NAMALWA (cell line): ENCODE data around the gene BOD1.

Source experiments
- DNase-seq: peaks from one replicate; pipeline ENCODE4 v3.0.0-alpha.2; 2015; ENCODE audit warnings: low spot score

The BOD1 gene

DNA sequence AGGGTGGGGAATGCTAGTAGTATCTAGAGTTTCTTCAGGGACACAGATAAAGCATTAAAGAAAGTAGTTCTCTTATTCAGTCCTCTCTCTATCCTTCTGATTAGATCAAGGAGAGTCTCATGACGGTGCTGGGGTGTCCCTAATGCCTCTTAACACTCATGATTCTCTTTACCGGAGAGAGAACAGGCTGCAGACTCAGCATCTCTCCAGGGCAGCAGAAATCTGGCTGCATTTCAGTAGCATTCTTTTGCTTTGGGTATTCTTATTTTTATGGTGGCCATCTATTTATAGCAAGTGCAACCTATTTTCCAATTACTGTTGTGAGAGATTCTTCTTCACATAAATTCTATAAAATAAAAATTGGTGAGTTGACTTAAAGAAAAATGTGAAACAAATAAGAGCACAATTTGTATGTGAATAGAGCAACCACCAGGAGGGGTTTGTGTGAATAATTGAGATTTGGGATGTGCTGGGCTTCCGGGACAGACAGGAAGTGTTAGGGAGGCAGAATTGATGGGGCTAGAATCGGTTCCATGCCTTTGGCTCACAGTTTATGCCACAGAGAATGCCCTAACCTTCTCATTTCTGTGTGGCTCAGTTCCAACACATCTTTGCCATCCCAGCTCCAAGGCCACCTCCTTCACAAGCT lies 23.8 kb upstream of the BOD1 start:
- no peak for DNase-seq

- DNase-seq = no peak
Observed at GRCh38 chr5:173638126-173639040, 21.9 kb upstream of the BOD1 start.

DNA sequence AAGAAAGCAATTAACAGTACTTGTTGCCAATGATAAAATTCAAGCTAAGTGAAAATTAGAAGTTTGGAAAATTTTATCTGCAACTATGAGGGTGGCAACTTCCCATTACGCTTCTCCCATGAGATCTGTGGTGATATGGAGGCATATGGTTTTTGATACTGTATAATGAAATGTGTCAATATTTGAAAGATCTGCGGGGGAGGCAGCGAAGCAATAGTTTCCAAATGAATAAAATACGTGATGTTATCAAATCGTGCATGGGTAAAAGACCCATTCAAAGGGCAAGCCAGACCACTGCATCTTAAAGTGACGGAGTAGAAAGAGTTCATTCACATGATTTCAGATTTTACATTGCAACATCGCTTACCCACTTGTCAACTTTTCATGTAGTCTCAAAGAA lies 20.9 kb upstream of the BOD1 start:
- DNase-seq = no peak

GRCh38 chr5:173634465-173634983 lies 18.1 kb upstream of the BOD1 start:
- DNase-seq = no peak

DNA sequence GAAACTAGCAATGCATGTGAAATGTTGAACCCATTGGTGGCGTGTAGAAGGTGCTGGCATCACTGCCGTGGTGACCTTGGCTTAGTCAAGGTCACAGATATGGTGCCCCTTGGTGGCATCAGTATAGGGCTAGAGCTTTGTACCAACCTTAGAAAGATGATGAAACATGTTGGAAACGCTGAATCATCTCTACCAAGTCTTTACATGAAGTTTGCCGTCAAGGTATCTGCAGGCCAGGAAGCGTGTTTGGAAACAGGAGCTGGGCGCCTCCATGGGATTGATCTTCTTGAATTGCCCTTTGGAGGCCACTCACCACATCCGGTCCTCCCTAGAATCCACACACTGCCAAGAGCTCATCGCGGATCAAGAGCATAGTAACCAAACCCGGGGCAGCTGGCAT lies 16.9 kb upstream of the BOD1 start:
- DNase-seq = no peak

- no peak for DNase-seq
Observed at GRCh38 chr5:173631478-173631877, 15.0 kb upstream of the BOD1 start.

DNA sequence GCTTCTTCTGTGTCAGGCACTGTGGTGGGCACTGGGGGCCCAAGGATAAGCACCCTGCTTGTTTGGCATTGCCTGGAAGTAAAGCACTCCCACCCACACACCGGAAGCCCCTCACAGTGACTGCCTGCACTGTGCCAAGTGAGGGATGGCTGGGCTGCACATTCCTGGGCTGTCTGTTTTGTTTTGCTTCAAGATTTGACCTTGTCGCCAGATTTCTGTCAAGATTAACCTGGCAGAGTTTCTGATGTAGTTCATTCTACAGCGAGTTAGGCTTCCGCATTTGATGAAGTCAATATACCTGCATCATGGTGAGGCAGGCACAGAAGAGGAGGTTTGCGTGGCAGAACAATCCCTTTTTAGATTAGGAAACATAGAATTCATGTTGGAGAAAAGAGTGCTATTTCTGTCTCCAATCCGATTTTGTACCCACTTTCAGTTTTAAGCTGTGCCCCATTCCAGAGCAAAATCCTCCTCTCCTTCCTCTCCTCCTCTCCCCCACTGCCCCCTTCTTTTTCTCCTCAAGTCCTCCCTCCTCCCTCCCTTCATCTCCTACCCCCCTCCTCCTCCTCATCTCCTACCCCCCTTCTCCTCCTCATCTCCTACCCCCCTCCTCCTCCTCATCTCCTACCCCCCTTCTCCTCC lies 14.4 kb upstream of the BOD1 start:
- DNase-seq = no peak

DNA sequence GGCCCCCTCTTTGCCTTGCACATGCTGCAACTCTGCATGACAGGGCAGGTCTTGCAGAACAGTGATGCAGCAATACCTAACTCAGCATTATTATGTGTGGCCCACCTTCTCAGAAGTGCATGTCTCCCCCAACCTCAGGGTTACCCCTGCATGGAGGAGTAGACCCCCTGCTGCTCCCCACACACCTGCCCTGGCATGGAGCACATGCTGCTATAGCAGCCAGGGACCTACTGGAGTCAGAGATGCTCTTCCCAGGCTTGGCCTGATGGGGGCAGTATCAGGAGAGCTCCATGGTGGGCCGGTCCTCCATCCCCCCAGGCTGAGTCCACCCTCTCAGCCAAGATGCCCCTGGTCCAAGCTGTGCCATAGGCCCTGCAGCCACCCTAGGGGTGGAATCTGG lies 13.2 kb upstream of the BOD1 start:
- peak; percentile 55 for DNase-seq

- DNase-seq = no peak
Observed at GRCh38 chr5:173628501-173628900, 12.1 kb upstream of the BOD1 start.

DNA sequence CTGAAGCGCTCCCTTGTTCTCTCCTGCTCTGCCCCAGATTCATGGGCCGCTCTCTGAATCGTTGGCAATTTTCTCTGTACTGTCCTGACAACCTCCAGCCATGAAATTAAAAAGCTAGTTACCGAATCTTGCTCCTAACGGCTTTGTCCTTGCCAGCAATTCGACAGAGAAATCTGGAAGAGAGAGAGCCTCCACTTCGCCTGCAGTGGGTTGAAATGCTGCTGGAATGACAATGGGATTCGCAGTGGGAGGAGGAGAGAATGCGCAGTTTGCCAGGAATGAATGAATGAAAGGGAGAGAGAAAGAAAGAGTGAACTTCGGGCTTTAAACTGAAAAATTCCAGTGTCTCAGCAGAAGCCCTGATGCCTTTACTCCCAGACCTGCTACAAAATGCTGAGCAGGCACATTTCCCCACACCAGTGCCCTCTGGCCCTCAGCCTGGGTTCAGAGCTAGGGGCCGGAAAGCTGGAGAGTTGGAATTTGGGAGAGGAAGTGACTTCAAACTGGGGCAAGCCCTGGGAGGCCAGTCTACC lies 11.5 kb upstream of the BOD1 start:
- DNase-seq = no peak

- no peak for DNase-seq
Observed at GRCh38 chr5:173627271-173627670, 10.8 kb upstream of the BOD1 start.

DNA sequence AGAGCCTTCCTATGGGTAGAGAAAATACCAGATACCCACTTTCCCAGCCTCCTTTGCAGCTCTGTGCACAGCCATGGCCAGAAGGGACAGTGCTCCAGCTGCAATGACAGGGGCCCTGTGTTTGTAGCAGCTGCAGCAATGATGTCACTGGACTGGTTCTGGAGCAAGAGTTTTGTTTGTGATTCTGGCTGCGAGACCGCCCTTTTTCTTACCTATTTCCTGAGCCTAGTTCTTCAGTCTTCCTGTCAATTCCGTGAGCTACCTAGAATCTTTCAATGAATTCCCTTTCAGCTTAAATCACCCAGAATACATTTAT lies 10.0 kb upstream of the BOD1 start:
- DNase-seq = peak; percentile 57

- DNase-seq = peak; percentile 65
Observed at GRCh38 chr5:173625673-173626504, 9.4 kb upstream of the BOD1 start.

DNA sequence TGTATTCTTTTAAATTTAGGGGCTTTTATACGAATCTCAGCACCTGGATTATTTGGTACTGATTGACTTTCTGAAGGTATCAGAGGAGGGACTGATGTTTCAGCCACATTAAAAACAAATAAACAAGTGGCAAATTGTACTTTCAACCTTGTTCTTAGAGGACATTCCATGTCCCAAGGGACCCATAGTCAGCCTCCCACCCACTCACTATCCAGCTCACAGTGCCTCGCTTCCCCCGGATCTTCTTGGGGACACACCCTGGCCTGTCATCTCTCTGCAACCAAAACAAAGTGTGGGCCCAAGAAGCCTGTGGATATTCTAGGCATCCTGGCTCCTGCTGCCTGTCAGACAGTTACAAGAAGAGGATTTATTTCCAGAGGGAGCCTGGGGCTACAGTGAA lies 8.8 kb upstream of the BOD1 start:
- no peak for DNase-seq

DNA sequence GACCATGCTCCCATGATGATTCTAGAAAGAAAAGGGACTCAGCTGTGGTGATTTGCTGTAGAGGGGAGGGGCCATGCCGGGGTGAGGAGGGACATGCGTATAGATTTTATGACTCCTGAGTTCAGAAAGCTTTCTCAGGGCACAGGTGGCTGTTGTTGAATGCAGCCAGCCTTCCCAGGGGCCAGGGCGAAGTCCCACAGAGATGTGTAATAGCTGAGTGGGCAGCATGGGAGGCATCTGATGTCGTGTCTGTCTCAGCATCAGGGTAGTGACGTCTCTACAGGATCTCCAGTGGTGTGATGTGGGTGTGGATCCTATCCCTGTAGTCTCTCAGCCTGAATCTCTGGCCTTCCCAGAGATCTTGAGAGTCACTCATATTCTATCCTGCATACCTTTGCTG lies 7.8 kb upstream of the BOD1 start:
- no peak for DNase-seq

GRCh38 chr5:173623789-173624188 lies 7.3 kb upstream of the BOD1 start:
- DNase-seq = no peak

GRCh38 chr5:173623296-173623771 lies 6.9 kb upstream of the BOD1 start:
- DNase-seq = no peak

DNA sequence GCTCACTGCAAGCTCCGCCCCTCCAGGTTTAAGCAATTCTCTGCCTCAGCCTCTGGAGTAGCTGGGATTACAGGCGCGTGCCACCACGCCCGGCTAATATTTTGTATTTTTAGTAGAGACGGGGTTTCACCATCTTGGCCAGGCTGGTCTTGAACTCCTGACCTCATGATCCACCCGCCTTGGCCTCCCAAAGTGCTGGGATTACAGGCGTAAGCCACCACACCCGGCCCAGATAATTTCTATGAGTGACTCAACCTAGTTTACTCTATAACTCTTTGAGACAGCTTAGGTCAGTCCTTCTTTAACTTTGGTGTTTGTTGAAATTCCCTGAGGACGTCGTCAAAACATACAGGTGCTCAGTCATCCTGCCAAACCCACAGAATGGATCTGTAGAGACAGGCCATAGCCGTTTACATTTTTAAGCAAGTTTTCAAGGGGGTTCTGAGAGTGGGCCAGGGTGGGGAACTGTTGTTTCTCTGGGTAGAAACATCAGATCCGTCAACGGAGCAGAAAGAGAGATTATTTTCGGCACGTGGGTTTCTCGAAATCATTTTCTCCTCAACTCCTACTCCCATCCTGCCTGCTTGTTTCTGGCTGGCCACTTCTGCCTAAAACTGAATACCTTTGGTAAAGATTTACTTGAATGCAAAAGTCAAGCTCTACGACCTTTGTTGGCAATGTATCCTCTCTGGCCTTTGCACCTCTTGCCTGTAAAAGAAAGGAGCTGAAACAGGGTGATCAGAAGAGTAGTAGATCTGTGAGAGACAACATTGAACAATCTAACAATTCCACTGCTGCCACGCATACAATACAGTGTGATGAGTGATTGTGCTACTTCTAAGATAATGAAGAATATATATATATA lies 6.0 kb upstream of the BOD1 start:
- DNase-seq = no peak

GRCh38 chr5:173620784-173621183 lies 4.3 kb upstream of the BOD1 start:
- no peak for DNase-seq

DNA sequence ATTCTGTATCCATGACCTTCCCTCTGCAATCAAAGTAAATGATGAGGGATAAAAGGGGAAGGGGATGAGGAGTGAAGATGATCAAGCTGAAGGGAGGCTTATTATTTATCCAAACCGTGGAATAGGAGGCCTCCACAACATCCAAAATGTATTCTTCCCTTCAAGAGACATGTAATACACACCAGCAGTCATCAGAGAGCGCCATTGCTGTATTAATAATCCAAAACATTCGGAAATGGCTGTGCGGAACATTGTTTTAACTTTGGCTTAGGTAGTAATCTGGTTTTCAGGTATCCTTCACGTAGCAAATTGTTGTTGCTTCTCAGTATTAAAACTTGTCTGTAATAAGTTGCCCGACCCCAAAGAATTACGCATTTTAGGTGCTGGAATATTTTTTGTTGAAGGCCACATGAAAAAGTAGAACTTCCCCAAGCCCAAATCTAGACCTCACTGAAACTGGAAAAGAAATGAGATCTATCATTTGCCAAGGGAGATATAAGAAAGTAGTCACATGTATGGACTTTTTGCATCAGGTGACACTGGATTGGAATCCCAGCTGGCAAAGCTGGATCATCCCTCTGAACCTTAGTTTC lies 2.6 kb upstream of the BOD1 start:
- DNase-seq = peak; percentile 87
